ENCODE measurements around the gene SNX10.

SNX10 gene

GRCh38 chr7:26397796-26398426 lies 106.2 kb downstream of the SNX10 start:
- no peak for TF ChIP-seq CTCF (IDR thresholded peaks at IDR 0.05; ENCODE audit: low read length, missing control alignments)
- peak overlapping the region; percentile 55 for H3K4me3 ChIP-seq (replicated peaks; ENCODE audit: low read depth, low read length)
- peak; percentile 3 for DNase-seq (ENCODE audit: low read depth)

GRCh38 chr7:26398427-26398755 lies 106.7 kb downstream of the SNX10 start:
- peak; percentile 32 for DNase-seq (ENCODE audit: low read depth)
- peak overlapping the region; percentile 55 for H3K4me3 ChIP-seq (replicated peaks; ENCODE audit: low read depth, low read length)
- no peak for TF ChIP-seq CTCF (IDR thresholded peaks at IDR 0.05; ENCODE audit: low read length, missing control alignments)

GRCh38 chr7:26398756-26399509 lies 107.3 kb downstream of the SNX10 start:
- H3K4me3 ChIP-seq (replicated peaks; ENCODE audit: low read depth, low read length), result peak overlapping the region; percentile 55
- TF ChIP-seq CTCF (IDR thresholded peaks at IDR 0.05; ENCODE audit: low read length, missing control alignments), result peak; percentile 24
- DNase-seq (ENCODE audit: low read depth), result peak; percentile 22

- H3K4me3 ChIP-seq (replicated peaks; ENCODE audit: low read depth, low read length), result no peak overlapping the region
- no peak for TF ChIP-seq CTCF (IDR thresholded peaks at IDR 0.05; ENCODE audit: low read length, missing control alignments)
- DNase-seq (ENCODE audit: low read depth), result no peak
Observed at GRCh38 chr7:26399736-26400135, 108.1 kb downstream of the SNX10 start.

GRCh38 chr7:26403640-26404039 lies 112.0 kb downstream of the SNX10 start:
- no peak for TF ChIP-seq CTCF (IDR thresholded peaks at IDR 0.05; ENCODE audit: low read length, missing control alignments)
- DNase-seq (ENCODE audit: low read depth), result no peak

GRCh38 chr7:26404189-26404996 lies 112.7 kb downstream of the SNX10 start:
- H3K4me3 ChIP-seq (replicated peaks; ENCODE audit: low read depth, low read length), result no peak overlapping the region
- DNase-seq (ENCODE audit: low read depth), result no peak
- TF ChIP-seq CTCF (IDR thresholded peaks at IDR 0.05; ENCODE audit: low read length, missing control alignments), result no peak

More at GRCh38 chr7:26403640-26404039, 112.0 kb downstream of the SNX10 start:
- H3K4me3 ChIP-seq (replicated peaks; ENCODE audit: low read depth, low read length), result no peak overlapping the region

All from fibroblast of pulmonary artery (primary cell).